Skeletal muscle tissue (tissue), 4 donors: ENCODE data around the gene DYSF. TPM values are rescaled to one million over a fixed set of nuclear protein-coding genes. Genes with fewer than 3 reads are reported as not detected.

Source experiments
- H3K27ac ChIP-seq: one replicate; pipeline ENCODE4 v1.7.0; 2013; ENCODE audit warnings: mild to moderate bottlenecking, low read depth, low read length, inconsistent platforms
- H3K27me3 ChIP-seq, 3 donors: one replicate each; pipeline ENCODE4 v1.7.0; 2013; ENCODE audit warnings: low read length in 3 of 3; ENCODE audit not compliant: control insufficient read depth in 3 of 3, insufficient read depth in 3 of 3
- H3K36me3 ChIP-seq, 3 donors: one replicate each; pipeline ENCODE4 v1.7.0; 2013; ENCODE audit warnings: low read length in 3 of 3; ENCODE audit not compliant: control insufficient read depth in 3 of 3, insufficient read depth in 3 of 3
- H3K4me1 ChIP-seq, 3 donors: one replicate each; pipeline ENCODE4 v1.7.0; 2013; ENCODE audit warnings: low read length in 3 of 3, mild to moderate bottlenecking in 3 of 3; ENCODE audit not compliant: control insufficient read depth in 3 of 3, insufficient read depth in 3 of 3
- H3K4me3 ChIP-seq, 3 donors: one replicate each; pipeline ENCODE4 v1.7.0; 2013; ENCODE audit warnings: low read length in 3 of 3
- H3K9ac ChIP-seq, 3 donors: one replicate each; pipeline ENCODE4 v1.7.0; 2013; ENCODE audit warnings: low read length in 3 of 3, mild to moderate bottlenecking in 3 of 3, moderate library complexity in 2 of 3, low read depth in 1 of 3
- H3K9me3 ChIP-seq, 3 donors: one replicate each; pipeline ENCODE4 v1.7.0; 2013; ENCODE audit warnings: low read length in 3 of 3; ENCODE audit not compliant: control insufficient read depth in 3 of 3
- total RNA-seq: library from RNA; depleted of rRNA; stranded (reverse); fragments of >200 nt; gene quantifications from one replicate; pipeline ENCODE4 v1.2.3, GENCODE V29; 2014
- donor health status: Osteomylitis.

Gene DYSF
- total RNA-seq, 1 donor from 2014 or later = 88.7 TPM

DNA sequence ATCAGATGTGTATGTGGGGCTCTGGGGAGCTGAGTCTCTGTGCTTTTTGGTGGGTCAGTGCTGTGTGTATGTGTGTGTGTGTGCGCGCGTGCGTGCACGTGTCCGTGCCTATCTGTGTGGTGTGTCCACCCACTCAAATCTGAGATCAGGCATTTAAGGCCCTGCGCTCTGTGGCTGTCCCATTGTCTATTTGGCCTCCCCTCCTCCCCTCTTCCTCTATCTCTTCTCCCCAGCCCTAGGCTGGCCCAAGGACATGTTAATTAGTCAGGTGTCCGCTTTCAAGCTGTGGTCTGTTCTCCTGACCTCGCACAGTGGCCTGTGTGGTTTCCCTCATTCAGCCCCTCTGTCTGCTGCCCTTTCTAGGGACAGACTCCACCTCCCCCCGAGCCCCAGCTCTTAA, 136.4 kb downstream of the DYSF start:
- peaks cover 0 to 4% (median 0%) of the 10 kb centered on the region in 3 donors for H3K4me1 ChIP-seq
- no peaks in the 10 kb centered on the region for H3K27me3 ChIP-seq
- H3K36me3 ChIP-seq = peaks cover 33 to 49% (median 33%) of the 10 kb centered on the region in 3 donors
- no peak overlapping the region for H3K9ac ChIP-seq
- H3K9me3 ChIP-seq = no peaks in the 10 kb centered on the region
- no peak overlapping the region for H3K27ac ChIP-seq
- H3K4me3 ChIP-seq = no peak overlapping the region

DNA sequence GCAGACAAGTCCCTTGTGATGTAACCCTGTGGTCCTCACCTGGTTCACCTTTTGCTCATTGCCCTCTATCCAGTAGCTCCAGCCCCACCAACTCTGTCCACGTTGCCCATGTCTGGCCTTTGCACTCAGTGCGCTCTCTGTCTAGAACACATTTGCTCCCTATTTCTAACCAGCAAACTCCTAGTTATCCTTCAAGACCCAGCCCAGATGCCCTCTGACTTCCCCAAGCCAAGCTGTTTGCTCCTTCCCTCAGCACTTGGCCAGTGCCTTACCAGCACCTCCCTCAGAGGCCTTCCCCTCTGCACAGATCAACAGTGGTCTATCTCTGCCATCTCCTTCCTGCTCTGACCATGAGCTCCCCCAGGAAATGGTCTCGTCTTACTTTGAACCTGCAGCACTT, 137.7 kb downstream of the DYSF start:
- H3K9ac ChIP-seq = no peak overlapping the region
- no peaks in the 10 kb centered on the region for H3K27me3 ChIP-seq
- no peak overlapping the region for H3K27ac ChIP-seq
- no peaks in the 10 kb centered on the region for H3K9me3 ChIP-seq
- peaks cover 0 to 4% (median 0%) of the 10 kb centered on the region in 3 donors for H3K4me1 ChIP-seq
- H3K4me3 ChIP-seq = no peak overlapping the region
- H3K36me3 ChIP-seq = peaks cover 30 to 47% (median 36%) of the 10 kb centered on the region in 3 donors

DNA sequence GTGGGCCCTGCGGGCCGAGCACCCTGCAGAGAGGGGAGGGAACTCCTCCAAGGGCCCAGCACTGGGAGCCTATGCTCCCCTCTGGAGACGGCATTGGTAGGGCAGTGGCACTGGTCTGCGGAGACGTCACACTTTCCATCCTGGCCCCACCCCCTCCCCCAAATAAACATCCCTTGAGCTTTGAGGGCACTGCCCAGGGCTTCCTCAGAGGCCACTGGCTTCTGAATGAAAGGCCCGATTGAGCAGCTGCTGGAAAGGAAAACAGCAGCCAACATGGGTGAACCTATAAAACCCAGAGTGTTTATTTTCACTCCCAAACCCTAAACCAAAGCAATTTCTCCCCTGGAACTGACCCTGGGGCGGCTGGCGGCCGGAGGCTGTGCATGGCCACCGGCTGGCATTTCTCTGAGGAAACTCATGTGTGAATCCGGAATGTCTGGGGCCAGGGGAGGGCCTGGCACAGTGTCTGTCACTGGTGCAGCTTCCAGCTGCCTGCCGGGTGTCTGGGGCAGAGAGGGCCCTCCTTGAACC, 138.9 kb downstream of the DYSF start:
- peaks cover 33 to 57% (median 44%) of the 10 kb centered on the region in 3 donors for H3K36me3 ChIP-seq
- no peak overlapping the region for H3K27ac ChIP-seq
- H3K4me1 ChIP-seq = peaks cover 0 to 4% (median 0%) of the 10 kb centered on the region in 3 donors
- H3K9ac ChIP-seq = no peak overlapping the region
- H3K9me3 ChIP-seq = no peaks in the 10 kb centered on the region
- no peaks in the 10 kb centered on the region for H3K27me3 ChIP-seq
- H3K4me3 ChIP-seq = no peak overlapping the region

DNA sequence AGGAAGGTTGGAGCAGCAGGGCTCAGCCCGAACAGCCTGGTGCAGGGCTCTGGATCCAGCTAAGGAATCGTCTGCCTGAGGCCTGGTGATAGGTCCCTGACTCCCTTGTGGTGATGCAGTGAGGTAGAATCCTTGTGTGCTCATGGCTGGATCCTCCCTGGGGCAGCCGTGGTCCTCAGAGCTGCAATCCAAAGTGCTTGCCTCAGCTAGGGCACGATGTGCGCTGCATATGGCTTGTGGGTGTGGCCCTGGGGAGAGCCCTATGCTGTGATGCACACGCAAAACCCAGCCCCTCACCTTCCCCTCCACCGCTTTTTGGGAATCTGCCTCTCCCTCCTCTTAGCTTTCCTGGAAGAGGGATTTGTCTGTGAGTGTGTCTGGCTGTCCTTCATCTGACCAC, 142.2 kb downstream of the DYSF start:
- Histone ChIP-seq H3K27ac (no peak overlapping the region), H3K27me3 (peaks cover 0 to 4% (median 0%) of the 10 kb centered on the region in 3 donors), H3K36me3 (peaks cover 38 to 56% (median 50%) of the 10 kb centered on the region in 3 donors), H3K4me3 (no peak overlapping the region), H3K9me3 (no peaks in the 10 kb centered on the region), H3K4me1 (no peaks in the 10 kb centered on the region), H3K9ac (no peak overlapping the region)

DNA sequence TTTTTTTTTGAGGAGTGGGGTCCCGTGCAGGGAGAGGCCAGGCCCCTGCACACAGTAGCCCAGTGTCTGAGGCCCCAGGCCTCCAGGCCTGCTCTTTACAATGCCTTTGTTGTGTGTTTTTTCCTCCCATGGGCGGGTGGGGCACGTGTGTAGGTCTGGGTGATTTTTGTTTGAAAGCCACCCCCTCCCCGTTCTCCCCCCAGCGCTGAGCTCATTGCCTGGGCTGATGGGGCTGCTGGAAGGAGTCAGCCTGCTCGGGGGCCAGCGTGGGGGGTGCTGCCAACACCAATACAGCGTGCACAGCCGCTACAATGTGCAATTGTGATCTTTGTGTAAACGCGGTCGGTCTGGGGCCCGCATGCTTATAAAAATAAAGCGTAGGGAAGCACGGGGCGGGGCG, 142.7 kb downstream of the DYSF start:
- no peak overlapping the region for H3K9ac ChIP-seq
- H3K27ac ChIP-seq = no peak overlapping the region
- peaks cover 34 to 56% (median 50%) of the 10 kb centered on the region in 3 donors for H3K36me3 ChIP-seq
- H3K27me3 ChIP-seq = peaks cover 0 to 4% (median 0%) of the 10 kb centered on the region in 3 donors
- no peaks in the 10 kb centered on the region for H3K4me1 ChIP-seq
- no peak overlapping the region for H3K4me3 ChIP-seq
- no peaks in the 10 kb centered on the region for H3K9me3 ChIP-seq

DNA sequence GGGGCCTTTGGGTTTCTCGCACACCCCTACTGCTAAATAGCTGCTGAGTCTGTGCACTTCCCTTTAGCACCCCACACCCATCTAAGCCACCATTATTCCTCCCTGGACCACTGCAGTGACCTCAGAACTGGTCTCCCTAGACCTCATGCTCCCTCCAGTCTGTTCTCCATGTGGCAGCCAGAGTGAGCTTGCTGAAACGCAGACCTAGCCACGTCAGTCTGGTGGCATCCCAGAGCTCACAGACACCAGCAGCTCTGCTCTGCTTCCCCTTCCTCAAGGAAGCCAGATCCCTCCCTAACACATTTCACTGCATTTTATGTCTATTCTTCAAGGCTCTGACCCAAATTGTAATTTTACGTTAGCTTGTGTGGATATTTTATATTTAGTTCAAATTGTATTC, 144.4 kb downstream of the DYSF start:
- Histone ChIP-seq H3K4me1 (no peaks in the 10 kb centered on the region), H3K9me3 (no peaks in the 10 kb centered on the region), H3K27ac (no peak overlapping the region), H3K9ac (no peak overlapping the region), H3K36me3 (peaks cover 42 to 66% (median 57%) of the 10 kb centered on the region in 3 donors), H3K4me3 (no peak overlapping the region), H3K27me3 (peaks cover 0 to 4% (median 0%) of the 10 kb centered on the region in 3 donors)

DNA sequence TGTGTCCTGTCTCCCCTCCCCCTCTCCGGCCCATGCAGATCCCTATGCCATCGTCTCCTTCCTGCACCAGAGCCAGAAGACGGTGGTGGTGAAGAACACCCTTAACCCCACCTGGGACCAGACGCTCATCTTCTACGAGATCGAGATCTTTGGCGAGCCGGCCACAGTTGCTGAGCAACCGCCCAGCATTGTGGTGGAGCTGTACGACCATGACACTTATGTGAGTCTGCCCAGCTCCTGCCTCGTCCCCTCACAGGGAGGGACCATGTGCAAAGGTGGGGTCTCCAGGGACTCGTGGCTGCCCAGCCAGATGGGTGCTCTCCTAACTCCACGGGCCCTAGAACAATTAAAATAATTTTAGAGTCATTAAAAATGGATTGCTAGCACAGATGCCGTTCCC, 145.2 kb downstream of the DYSF start:
- H3K4me3 ChIP-seq = no peak overlapping the region
- H3K4me1 ChIP-seq = peaks cover 0 to 4% (median 0%) of the 10 kb centered on the region in 3 donors
- no peak overlapping the region for H3K27ac ChIP-seq
- H3K36me3 ChIP-seq = peaks cover 44 to 72% (median 57%) of the 10 kb centered on the region in 3 donors
- no peak overlapping the region for H3K9ac ChIP-seq
- no peaks in the 10 kb centered on the region for H3K9me3 ChIP-seq
- H3K27me3 ChIP-seq = peaks cover 0 to 4% (median 0%) of the 10 kb centered on the region in 3 donors

DNA sequence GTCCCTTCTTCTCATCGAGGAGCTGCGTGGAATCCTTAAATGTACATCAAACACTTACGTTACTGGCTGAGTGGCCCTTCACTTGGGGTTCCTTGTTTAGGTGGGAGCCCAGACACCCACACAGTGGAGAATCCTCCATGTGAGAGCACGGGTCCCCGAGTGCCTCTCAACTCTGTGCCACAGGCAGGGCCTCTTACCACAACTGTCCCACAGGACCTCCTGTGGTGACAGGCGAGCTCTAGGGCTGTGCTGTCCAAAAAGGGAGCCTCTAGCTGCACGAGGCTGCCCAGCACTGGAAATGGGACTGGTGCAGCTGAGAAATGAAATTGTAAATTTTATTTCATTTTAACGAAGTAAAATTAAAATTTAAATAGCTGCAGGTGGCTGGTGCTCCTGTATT, 145.7 kb downstream of the DYSF start:
- Histone ChIP-seq H3K27me3 (peaks cover 0 to 4% (median 0%) of the 10 kb centered on the region in 3 donors), H3K4me3 (no peak overlapping the region), H3K36me3 (peaks cover 41 to 70% (median 56%) of the 10 kb centered on the region in 3 donors), H3K4me1 (peaks cover 2 to 9% (median 3%) of the 10 kb centered on the region in 3 donors), H3K9me3 (no peaks in the 10 kb centered on the region), H3K27ac (no peak overlapping the region), H3K9ac (no peak overlapping the region)

DNA sequence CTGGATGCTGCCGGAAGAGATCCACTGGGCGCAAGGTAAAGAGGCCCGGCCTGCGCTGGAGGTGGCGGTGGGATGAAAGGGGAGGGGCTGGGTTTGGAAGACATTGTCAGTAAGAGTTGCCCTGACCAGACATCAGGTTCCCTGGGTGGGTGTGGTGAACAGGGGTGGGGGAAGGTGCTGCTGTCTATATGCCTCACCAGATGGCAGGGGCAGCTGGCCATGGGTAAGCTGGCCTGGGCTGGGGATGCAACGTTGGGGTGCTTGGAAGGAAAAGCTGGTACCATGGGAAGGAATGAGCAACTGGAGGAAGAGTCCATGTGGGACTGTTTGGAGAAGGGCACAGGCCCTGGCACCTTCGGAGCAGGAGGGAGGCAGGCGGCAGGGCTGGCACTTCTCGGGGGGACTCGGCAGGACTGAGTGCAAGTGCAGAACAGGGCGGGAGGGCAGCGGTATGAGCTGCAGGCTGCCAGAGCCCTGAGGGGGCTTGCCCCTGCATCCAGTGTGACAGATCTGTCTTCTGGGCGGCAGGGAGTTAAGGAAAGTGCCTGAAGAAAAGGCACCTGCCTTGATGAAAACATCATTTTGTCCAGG, 146.4 kb downstream of the DYSF start:
- Histone ChIP-seq H3K27ac (no peak overlapping the region), H3K4me3 (no peak overlapping the region), H3K27me3 (peaks cover 0 to 4% (median 0%) of the 10 kb centered on the region in 3 donors), H3K4me1 (peaks cover 8 to 15% (median 9%) of the 10 kb centered on the region in 3 donors), H3K9me3 (no peaks in the 10 kb centered on the region), H3K36me3 (peaks cover 43 to 70% (median 52%) of the 10 kb centered on the region in 3 donors), H3K9ac (no peak overlapping the region)

DNA sequence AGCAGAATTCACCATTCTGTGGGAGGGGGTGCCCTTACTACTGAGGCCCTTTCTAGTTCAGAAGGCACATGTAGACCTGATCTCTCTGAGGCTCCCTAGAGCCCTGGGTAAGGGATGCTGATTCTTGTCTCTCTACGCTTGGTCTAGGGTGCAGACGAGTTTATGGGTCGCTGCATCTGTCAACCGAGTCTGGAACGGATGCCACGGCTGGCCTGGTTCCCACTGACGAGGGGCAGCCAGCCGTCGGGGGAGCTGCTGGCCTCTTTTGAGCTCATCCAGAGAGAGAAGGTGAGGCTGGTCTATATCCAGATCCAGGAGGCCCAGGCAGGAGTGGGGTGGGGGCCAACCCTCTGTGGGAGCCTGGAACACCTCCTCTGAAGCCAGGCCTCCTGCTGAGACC, 147.2 kb downstream of the DYSF start:
- H3K27me3 ChIP-seq = peaks cover 0 to 4% (median 0%) of the 10 kb centered on the region in 3 donors
- peaks cover 43 to 70% (median 50%) of the 10 kb centered on the region in 3 donors for H3K36me3 ChIP-seq
- H3K9me3 ChIP-seq = no peaks in the 10 kb centered on the region
- no peak overlapping the region for H3K4me3 ChIP-seq
- no peak overlapping the region for H3K9ac ChIP-seq
- H3K27ac ChIP-seq = no peak overlapping the region
- H3K4me1 ChIP-seq = peaks cover 10 to 17% (median 13%) of the 10 kb centered on the region in 3 donors
